ENCODE data around the gene NUP160. TPM values are rescaled to one million over a fixed set of nuclear protein-coding genes. Genes with fewer than 3 reads are reported as not detected.
"Not testable (repeated sequence)": the region's sequence is repeated elsewhere in the genome, so short reads cannot be mapped to it uniquely, and the experiment has no call there.

NUP160 gene
- total RNA-seq, 1 donor: 33.1 TPM

DNA sequence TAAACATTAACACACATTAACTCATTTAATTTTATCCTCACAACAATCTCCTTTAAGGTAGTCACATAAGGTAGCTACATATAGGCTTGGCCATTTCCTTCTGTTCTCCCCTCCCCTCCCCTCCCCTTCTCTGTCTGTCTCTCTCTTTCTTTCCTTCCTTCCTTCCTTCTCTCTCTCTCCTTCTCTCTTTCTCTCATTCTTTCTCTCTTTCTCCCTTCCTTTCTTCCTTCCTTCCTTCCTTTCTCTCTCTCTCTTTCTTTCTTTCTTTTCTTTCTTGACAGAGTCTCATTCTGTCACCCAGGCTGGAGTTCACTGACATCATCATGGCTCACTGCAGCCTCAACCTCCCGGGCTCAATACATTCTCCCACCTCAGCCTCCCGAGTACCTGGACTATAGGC is 22.3 kb upstream of the NUP160 start:
- no peaks in the 10 kb centered on the region for H3K9me3 ChIP-seq (ENCODE audit: low read depth, low read length)
- H3K4me3 ChIP-seq (ENCODE audit: low read length): no peak overlapping the region
- H3K27me3 ChIP-seq (ENCODE audit: insufficient read depth, low read length): no peaks in the 10 kb centered on the region
- H3K4me1 ChIP-seq (ENCODE audit: insufficient read depth, low read length): peaks cover 10% of the 10 kb centered on the region

DNA sequence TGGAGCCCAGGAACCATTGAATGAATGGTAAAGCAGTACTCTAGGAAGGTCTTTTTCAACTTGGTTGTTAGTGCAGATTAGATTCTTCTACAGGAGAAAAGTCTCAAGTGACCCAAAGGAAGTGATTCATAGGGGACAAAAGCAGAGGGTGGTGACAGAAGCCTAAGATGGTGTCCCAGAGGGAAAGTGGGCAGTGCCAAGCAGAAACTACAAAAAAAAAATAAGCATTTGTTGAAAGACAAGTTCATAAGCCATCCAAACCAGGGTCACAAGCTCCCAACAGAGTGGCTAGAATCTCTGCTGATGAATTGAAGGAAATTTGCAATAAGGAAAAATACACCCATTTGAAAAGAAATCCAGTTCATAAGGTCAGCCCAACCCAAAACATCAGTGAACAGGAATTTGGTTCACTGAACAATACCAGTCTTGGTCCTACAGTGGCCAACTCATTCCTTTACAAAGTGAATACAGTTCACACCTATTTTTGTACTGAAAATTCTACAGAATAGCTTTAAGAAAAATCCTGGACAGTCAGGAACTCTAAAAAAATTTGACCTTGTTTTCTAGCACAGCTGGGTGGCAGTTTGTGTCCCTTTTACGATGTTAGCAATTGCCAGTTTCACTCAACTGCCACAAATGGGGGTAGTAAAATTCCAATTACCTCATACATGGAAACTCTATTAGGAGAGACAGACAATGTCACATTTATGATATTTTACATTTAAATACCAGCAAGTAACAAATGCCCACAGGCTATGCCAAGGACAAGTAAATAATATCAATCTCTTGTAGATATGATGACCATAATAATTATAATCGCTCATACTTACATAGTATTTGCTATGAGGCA is 21.6 kb upstream of the NUP160 start:
- Histone ChIP-seq H3K4me1 (ENCODE audit: insufficient read depth, low read length) (peaks cover 16% of the 10 kb centered on the region), H3K9me3 (ENCODE audit: low read depth, low read length) (no peaks in the 10 kb centered on the region), H3K27me3 (ENCODE audit: insufficient read depth, low read length) (no peaks in the 10 kb centered on the region), H3K4me3 (ENCODE audit: low read length) (no peak overlapping the region)

GRCh38 chr11:47867823-47868222 is 19.7 kb upstream of the NUP160 start:
- H3K9me3 ChIP-seq (ENCODE audit: low read depth, low read length): no peaks in the 10 kb centered on the region

DNA sequence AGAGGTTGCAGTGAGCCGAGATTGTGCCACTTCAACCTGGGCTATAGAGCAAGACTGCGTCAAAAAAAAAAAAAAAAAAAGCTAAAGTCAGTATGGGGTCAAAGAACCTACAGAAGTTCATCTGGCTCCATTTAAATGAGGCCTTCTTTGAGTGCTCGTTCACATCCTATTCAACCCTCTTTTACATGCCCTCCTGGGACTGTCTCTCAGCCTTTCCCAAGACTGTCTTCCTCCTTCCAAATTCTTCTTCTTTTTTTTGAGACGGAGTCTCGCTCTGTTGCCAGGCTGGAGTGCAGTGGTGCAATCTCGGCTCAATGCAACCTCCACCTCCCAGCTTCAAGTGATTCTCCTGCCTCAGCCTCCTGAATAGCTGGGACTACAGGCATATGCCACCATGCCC is 18.7 kb upstream of the NUP160 start:
- not testable (repeated sequence) for H3K4me3 ChIP-seq (ENCODE audit: low read length); H3K27me3 ChIP-seq (ENCODE audit: insufficient read depth, low read length); H3K9me3 ChIP-seq (ENCODE audit: low read depth, low read length)
- H3K4me1 ChIP-seq (ENCODE audit: insufficient read depth, low read length): peaks cover 42% of the 10 kb centered on the region

More at GRCh38 chr11:47867823-47868222, 19.7 kb upstream of the NUP160 start:
- Histone ChIP-seq H3K4me1 (ENCODE audit: insufficient read depth, low read length) (peaks cover 33% of the 10 kb centered on the region), H3K4me3 (ENCODE audit: low read length) (no peak overlapping the region), H3K27me3 (ENCODE audit: insufficient read depth, low read length) (no peaks in the 10 kb centered on the region)

GRCh38 chr11:47864901-47865300 is 16.8 kb upstream of the NUP160 start:
- Histone ChIP-seq H3K4me1 (ENCODE audit: insufficient read depth, low read length) (peaks cover 53% of the 10 kb centered on the region), H3K9me3 (ENCODE audit: low read depth, low read length) (no peaks in the 10 kb centered on the region), H3K4me3 (ENCODE audit: low read length) (no peak overlapping the region), H3K27me3 (ENCODE audit: insufficient read depth, low read length) (no peaks in the 10 kb centered on the region)

DNA sequence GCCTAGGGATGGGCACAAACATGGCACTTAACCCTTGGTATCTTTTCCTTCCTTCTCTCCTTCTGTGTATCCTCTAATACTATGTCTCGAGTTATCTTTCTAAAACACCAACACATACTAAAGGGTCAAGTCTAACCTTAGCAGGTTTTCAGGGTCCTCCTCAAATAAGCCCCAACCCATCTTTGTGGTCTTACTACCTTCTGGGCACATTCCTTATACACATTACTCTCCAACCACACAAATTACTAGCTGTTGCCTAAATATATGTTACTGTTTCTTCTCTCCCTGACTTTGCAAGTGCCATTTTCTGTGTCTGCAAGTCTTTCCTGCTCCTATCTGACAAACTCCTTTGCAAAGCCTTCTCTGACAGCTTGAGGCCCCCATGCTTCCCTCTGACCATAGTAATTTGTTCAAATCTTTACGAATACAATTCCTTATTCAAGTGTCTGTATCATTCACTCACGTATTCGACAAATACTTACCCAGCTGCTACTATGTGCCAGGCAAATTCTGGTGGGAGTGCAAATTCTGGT is 15.8 kb upstream of the NUP160 start:
- Histone ChIP-seq H3K9me3 (ENCODE audit: low read depth, low read length) (no peaks in the 10 kb centered on the region), H3K27me3 (ENCODE audit: insufficient read depth, low read length) (no peaks in the 10 kb centered on the region), H3K4me1 (ENCODE audit: insufficient read depth, low read length) (peaks cover 58% of the 10 kb centered on the region), H3K4me3 (ENCODE audit: low read length) (no peak overlapping the region)

DNA sequence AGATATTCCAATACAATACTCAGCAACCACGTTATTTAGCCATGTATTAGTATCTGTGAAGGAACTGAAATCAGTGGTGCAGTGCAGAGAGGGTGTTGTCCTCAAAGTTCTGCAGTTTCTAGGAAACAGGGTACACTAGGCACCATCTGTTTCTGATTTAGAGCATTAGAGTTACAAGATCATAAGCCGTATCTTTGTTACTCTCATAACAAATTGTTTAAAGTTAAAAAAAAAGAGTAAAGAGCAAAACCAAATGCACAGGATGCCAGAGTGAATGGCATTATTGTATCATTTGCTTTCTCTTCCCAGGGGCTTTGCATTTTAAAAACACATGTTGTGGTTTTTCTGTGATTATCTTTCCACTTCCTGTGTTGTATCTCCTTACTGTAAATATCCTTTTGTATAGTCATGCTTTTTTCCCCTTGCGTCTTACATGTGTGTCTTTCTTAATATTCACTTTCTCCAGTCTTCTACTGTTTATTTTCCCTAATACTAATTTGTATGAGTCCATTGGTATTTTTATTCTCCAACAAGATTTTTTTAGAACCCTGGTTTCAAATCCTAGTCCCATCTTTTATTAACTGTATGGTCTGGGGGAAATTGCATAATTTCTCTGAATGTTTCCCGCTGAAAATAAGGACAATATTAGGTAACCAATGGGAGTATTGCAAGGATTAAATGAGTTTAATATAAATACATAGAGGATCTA is 15.2 kb upstream of the NUP160 start:
- no peaks in the 10 kb centered on the region for H3K9me3 ChIP-seq (ENCODE audit: low read depth, low read length)
- H3K27me3 ChIP-seq (ENCODE audit: insufficient read depth, low read length): no peaks in the 10 kb centered on the region
- H3K4me3 ChIP-seq (ENCODE audit: low read length): no peak overlapping the region
- peaks cover 64% of the 10 kb centered on the region for H3K4me1 ChIP-seq (ENCODE audit: insufficient read depth, low read length)

GRCh38 chr11:47861728-47862127 is 13.6 kb upstream of the NUP160 start:
- Histone ChIP-seq H3K4me3 (ENCODE audit: low read length) (no peak overlapping the region), H3K9me3 (ENCODE audit: low read depth, low read length) (no peaks in the 10 kb centered on the region), H3K4me1 (ENCODE audit: insufficient read depth, low read length) (peaks cover 80% of the 10 kb centered on the region), H3K27me3 (ENCODE audit: insufficient read depth, low read length) (no peaks in the 10 kb centered on the region)

DNA sequence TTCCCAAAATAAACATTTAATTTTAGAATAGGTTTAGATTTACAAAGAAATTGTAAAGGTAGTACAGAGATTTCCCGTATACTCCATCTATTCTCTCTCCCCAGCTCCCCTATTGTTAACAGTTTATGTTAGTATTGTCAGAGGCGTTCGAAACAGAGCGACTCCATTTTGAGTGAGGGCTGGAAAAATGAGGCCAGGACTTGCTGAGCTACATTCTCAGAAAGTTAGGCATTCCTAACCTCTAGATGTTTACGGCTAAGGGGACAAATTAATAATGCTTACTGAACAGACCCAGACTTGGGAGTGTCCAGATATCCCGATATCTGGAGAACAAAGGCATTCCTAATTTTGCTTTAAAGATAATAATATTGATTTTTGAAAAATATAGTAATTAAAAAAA is 12.4 kb upstream of the NUP160 start:
- Histone ChIP-seq H3K4me1 (ENCODE audit: insufficient read depth, low read length) (peaks cover 77% of the 10 kb centered on the region), H3K4me3 (ENCODE audit: low read length) (no peak overlapping the region)

DNA sequence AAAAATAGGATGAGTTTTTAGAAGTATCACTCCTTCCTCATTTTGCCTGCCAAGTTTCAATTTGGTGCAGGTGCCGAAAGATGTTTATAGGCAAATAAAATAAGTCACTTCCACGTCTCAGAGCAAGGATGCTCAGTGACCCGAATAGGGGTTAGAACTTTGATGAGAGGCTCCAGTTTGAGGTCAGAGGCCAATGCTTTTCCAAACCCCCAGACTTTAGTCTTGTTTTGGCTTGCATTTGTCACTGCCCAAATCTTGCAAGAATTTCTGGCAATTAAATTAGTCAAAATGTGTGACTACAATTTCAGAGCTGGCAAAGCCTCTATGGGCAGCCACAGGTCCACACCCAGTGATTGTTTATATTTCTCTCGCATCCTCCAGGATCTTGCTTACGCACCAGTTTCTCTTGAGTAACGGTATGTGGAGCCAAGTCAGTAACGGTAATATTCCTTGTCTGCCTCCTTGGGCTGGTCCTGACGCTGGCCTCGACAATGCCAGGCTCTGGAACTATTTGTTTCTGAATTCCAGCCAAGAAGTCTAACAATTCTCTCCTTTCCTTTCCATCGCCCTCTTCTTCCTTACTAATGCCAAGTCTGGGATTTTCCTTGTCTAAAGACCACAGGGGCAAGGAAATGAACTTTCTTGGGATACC is 9.9 kb upstream of the NUP160 start:
- H3K4me1 ChIP-seq (ENCODE audit: insufficient read depth, low read length): peaks cover 60% of the 10 kb centered on the region
- no peaks in the 10 kb centered on the region for H3K27me3 ChIP-seq (ENCODE audit: insufficient read depth, low read length)
- H3K4me3 ChIP-seq (ENCODE audit: low read length): no peak overlapping the region
- no peaks in the 10 kb centered on the region for H3K9me3 ChIP-seq (ENCODE audit: low read depth, low read length)

More for the DNA sequence above, 12.4 kb upstream of the NUP160 start:
- no peaks in the 10 kb centered on the region for H3K27me3 ChIP-seq (ENCODE audit: insufficient read depth, low read length)
- H3K9me3 ChIP-seq (ENCODE audit: low read depth, low read length): no peaks in the 10 kb centered on the region

DNA sequence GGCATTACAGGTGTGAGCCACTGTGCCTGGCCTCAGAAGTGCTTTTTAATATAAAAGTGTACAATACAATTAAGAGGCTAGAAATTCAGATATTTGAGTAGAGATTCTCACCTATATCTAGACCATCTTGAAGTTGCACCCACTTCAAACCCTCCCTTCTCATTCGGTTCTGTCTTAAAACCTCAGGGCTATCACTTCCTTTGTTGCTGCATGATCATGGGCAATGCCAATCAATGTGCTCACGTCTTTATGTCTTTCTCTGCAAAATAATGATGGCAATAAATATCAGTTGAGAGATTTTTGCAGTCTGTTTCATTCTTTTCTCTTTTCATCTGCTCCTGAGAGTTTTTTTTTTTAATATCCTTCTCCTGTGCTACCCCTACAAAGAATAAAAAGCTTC is 9.3 kb upstream of the NUP160 start:
- Histone ChIP-seq H3K4me1 (ENCODE audit: insufficient read depth, low read length) (peaks cover 60% of the 10 kb centered on the region), H3K4me3 (ENCODE audit: low read length) (no peak overlapping the region), H3K27me3 (ENCODE audit: insufficient read depth, low read length) (no peaks in the 10 kb centered on the region), H3K9me3 (ENCODE audit: low read depth, low read length) (no peaks in the 10 kb centered on the region)

GRCh38 chr11:47856186-47856585 is 8.0 kb upstream of the NUP160 start:
- Histone ChIP-seq H3K4me3 (ENCODE audit: low read length) (no peak overlapping the region), H3K27me3 (ENCODE audit: insufficient read depth, low read length) (no peaks in the 10 kb centered on the region), H3K9me3 (ENCODE audit: low read depth, low read length) (no peaks in the 10 kb centered on the region), H3K4me1 (ENCODE audit: insufficient read depth, low read length) (peaks cover 59% of the 10 kb centered on the region)

- Histone ChIP-seq H3K27me3 (ENCODE audit: insufficient read depth, low read length) (no peaks in the 10 kb centered on the region), H3K9me3 (ENCODE audit: low read depth, low read length) (no peaks in the 10 kb centered on the region)
Observed at GRCh38 chr11:47854667-47855066, 6.5 kb upstream of the NUP160 start.

DNA sequence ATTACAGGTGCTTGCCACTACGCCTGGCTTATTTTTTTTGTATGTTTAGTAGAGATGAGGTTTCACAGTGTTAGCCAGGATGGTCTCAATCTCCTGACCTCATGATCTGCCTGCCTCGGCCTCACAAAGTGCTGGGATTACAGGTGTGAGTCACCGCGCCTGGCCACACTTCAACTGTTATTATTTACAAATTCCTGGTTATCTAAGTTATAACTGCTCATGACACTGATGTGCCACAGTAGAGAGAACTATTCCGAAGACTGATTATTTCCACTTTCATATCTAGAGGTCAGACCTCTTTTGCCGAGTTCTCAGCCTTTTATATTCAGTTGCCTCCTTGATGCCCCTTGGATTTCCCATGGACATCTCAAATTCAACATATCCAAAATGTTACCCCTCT is 3.9 kb upstream of the NUP160 start:
- H3K4me3 ChIP-seq (ENCODE audit: low read length): no peak overlapping the region
- H3K9me3 ChIP-seq (ENCODE audit: low read depth, low read length): no peaks in the 10 kb centered on the region
- H3K27me3 ChIP-seq (ENCODE audit: insufficient read depth, low read length): no peaks in the 10 kb centered on the region
- peaks cover 65% of the 10 kb centered on the region for H3K4me1 ChIP-seq (ENCODE audit: insufficient read depth, low read length)

More at GRCh38 chr11:47854667-47855066, 6.5 kb upstream of the NUP160 start:
- peaks cover 67% of the 10 kb centered on the region for H3K4me1 ChIP-seq (ENCODE audit: insufficient read depth, low read length)
- H3K4me3 ChIP-seq (ENCODE audit: low read length): no peak overlapping the region

DNA sequence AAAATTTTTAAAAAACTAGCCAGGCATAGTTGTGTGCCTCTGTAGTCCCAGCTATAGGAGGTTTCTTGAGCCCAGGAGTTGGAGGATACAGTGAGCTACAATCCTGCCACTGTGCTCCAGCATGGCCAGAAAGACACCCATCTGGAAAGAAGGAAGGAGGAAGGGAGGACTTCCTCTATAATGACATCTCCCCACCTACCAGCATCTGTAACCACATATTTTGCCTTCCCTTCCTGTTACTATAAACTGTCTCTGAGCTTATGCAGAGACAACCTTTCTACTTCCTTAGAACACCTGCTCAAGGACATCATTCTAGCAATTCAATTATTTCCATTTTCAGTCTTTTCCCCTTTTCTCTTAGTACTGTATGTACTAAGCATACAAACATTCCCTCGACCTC is 2.2 kb upstream of the NUP160 start:
- no peaks in the 10 kb centered on the region for H3K9me3 ChIP-seq (ENCODE audit: low read depth, low read length)
- H3K4me1 ChIP-seq (ENCODE audit: insufficient read depth, low read length): peaks cover 59% of the 10 kb centered on the region
- H3K4me3 ChIP-seq (ENCODE audit: low read length): no peak overlapping the region
- H3K27me3 ChIP-seq (ENCODE audit: insufficient read depth, low read length): no peaks in the 10 kb centered on the region
